ENCODE data around the gene SDC4. TPM values are rescaled to one million over a fixed set of nuclear protein-coding genes. Genes with fewer than 3 reads are reported as not detected.

The SDC4 gene
- total RNA-seq, 1 experiment from 2014 or later: not detected

GRCh38 chr20:45377269-45377668, 29.0 kb upstream of the SDC4 start:
- Histone ChIP-seq H3K9me3 (ENCODE audit: low read length) (no peaks in the 10 kb centered on the region), H3K4me1 (ENCODE audit: low read length) (peaks cover 13% of the 10 kb centered on the region), H3K79me2 (ENCODE audit: low read length) (no peaks in the 10 kb centered on the region), H3K4me2 (ENCODE audit: low read depth, low read length, poor library complexity, severe bottlenecking) (no peak overlapping the region), H3K27ac (ENCODE audit: low read length) (no peak overlapping the region), H2AFZ (ENCODE audit: low read length) (no peak overlapping the region), H3K27me3 (ENCODE audit: low read length) (no peaks in the 10 kb centered on the region), H3K9ac (ENCODE audit: low read length) (no peak overlapping the region), H3K4me3 (ENCODE audit: low read length) (no peak overlapping the region), H3K9me2 (replicated peaks; ENCODE audit: insufficient read depth, low read length) (no peaks in the 10 kb centered on the region), H4K20me1 (ENCODE audit: insufficient read depth, low read depth, low read length) (peaks cover 19% of the 10 kb centered on the region; the same call in 1 of the 2 replicates), H3K36me3 (ENCODE audit: insufficient read depth, low read length) (no peaks in the 10 kb centered on the region)
- no peak for DNase-seq

DNA sequence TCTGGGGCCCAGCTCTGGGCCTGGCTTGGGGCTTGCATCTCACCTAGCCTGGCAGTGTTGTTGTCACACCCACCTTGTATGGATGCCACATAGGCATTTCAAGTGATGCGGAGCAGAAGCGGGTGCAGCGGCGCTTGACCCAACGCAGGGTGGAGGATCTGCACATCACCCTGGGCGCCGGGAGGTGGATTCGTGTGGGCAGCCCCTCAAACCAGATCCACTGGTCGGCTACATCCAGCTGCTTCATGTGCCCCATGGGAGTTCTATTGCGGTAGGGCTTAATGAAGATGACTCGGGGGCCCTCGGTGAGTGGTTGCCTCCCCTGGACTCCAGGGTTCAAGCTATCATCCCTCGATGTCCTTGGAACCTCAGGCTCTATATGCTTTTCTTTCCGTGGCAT, 26.7 kb upstream of the SDC4 start:
- H3K4me1 ChIP-seq (ENCODE audit: low read length): peaks cover 13% of the 10 kb centered on the region
- H3K79me2 ChIP-seq (ENCODE audit: low read length): no peaks in the 10 kb centered on the region

DNA sequence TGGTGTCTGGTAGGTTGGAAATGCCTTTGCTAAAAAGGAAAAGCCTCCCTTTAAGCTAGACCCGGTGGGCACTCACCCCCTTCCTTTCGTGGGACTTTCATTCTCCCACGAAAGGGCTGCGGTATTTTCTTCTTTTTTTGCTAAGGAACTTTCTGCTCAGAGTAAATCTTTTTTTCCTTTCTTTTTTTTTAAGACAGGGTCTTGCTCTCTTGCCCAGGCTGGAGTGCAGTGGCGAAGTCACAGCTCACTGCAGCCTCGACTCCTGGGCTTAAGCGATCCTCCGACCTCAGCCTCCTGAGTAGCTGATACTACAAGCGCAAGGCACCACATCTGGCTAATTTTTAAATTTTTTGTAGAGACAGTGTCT, 25.9 kb upstream of the SDC4 start:
- no peak for DNase-seq
- Histone ChIP-seq H3K4me3 (ENCODE audit: low read length) (no peak overlapping the region), H4K20me1 (ENCODE audit: insufficient read depth, low read depth, low read length) (peaks cover 40% of the 10 kb centered on the region; the same call in 1 of the 2 replicates)

More for the DNA sequence above, 26.7 kb upstream of the SDC4 start:
- H3K9me3 ChIP-seq (ENCODE audit: low read length): no peaks in the 10 kb centered on the region
- H2AFZ ChIP-seq (ENCODE audit: low read length): no peak overlapping the region
- no peak overlapping the region for H3K4me3 ChIP-seq (ENCODE audit: low read length)
- H3K9ac ChIP-seq (ENCODE audit: low read length): no peak overlapping the region
- no peak overlapping the region for H3K4me2 ChIP-seq (ENCODE audit: low read depth, low read length, poor library complexity, severe bottlenecking)
- no peak for DNase-seq
- H3K27me3 ChIP-seq (ENCODE audit: low read length): no peaks in the 10 kb centered on the region
- peaks cover 37% of the 10 kb centered on the region; the same call in 1 of the 2 replicates for H4K20me1 ChIP-seq (ENCODE audit: insufficient read depth, low read depth, low read length)
- no peak overlapping the region for H3K27ac ChIP-seq (ENCODE audit: low read length)
- no peaks in the 10 kb centered on the region for H3K36me3 ChIP-seq (ENCODE audit: insufficient read depth, low read length)
- H3K9me2 ChIP-seq (replicated peaks; ENCODE audit: insufficient read depth, low read length): no peaks in the 10 kb centered on the region

GRCh38 chr20:45373353-45374100, 25.3 kb upstream of the SDC4 start:
- no peaks in the 10 kb centered on the region for H3K9me2 ChIP-seq (replicated peaks; ENCODE audit: insufficient read depth, low read length)
- DNase-seq: peak; percentile 94
- H3K9me3 ChIP-seq (ENCODE audit: low read length): no peaks in the 10 kb centered on the region
- H3K4me2 ChIP-seq (ENCODE audit: low read depth, low read length, poor library complexity, severe bottlenecking): peak overlapping the region; percentile 68
- no peaks in the 10 kb centered on the region for H3K79me2 ChIP-seq (ENCODE audit: low read length)
- no peak overlapping the region for H3K27ac ChIP-seq (ENCODE audit: low read length)
- H3K4me1 ChIP-seq (ENCODE audit: low read length): peaks cover 23% of the 10 kb centered on the region
- H3K4me3 ChIP-seq (ENCODE audit: low read length): peak overlapping the region; percentile 53
- H3K36me3 ChIP-seq (ENCODE audit: insufficient read depth, low read length): no peaks in the 10 kb centered on the region
- no peaks in the 10 kb centered on the region for H3K27me3 ChIP-seq (ENCODE audit: low read length)
- peak overlapping the region; percentile 40; the same call in 1 of the 2 replicates for H3K9ac ChIP-seq (ENCODE audit: low read length)
- peak overlapping the region; percentile 42; the same call in 1 of the 2 replicates for H2AFZ ChIP-seq (ENCODE audit: low read length)
- peaks cover 44% of the 10 kb centered on the region; the same call in 1 of the 2 replicates for H4K20me1 ChIP-seq (ENCODE audit: insufficient read depth, low read depth, low read length)

More for the DNA sequence above, 25.9 kb upstream of the SDC4 start:
- H3K27ac ChIP-seq (ENCODE audit: low read length): no peak overlapping the region
- no peak overlapping the region for H2AFZ ChIP-seq (ENCODE audit: low read length)
- H3K4me2 ChIP-seq (ENCODE audit: low read depth, low read length, poor library complexity, severe bottlenecking): peak overlapping the region; percentile 68
- no peaks in the 10 kb centered on the region for H3K9me2 ChIP-seq (replicated peaks; ENCODE audit: insufficient read depth, low read length)
- no peaks in the 10 kb centered on the region for H3K36me3 ChIP-seq (ENCODE audit: insufficient read depth, low read length)
- no peaks in the 10 kb centered on the region for H3K9me3 ChIP-seq (ENCODE audit: low read length)
- peaks cover 18% of the 10 kb centered on the region for H3K4me1 ChIP-seq (ENCODE audit: low read length)
- H3K79me2 ChIP-seq (ENCODE audit: low read length): no peaks in the 10 kb centered on the region
- H3K9ac ChIP-seq (ENCODE audit: low read length): no peak overlapping the region
- no peaks in the 10 kb centered on the region for H3K27me3 ChIP-seq (ENCODE audit: low read length)

- Histone ChIP-seq H4K20me1 (ENCODE audit: insufficient read depth, low read depth, low read length) (peaks cover 40% of the 10 kb centered on the region; the same call in 1 of the 2 replicates), H3K27ac (ENCODE audit: low read length) (no peak overlapping the region), H3K4me2 (ENCODE audit: low read depth, low read length, poor library complexity, severe bottlenecking) (no peak overlapping the region), H3K9ac (ENCODE audit: low read length) (no peak overlapping the region), H3K4me3 (ENCODE audit: low read length) (no peak overlapping the region), H2AFZ (ENCODE audit: low read length) (no peak overlapping the region), H3K4me1 (ENCODE audit: low read length) (peaks cover 26% of the 10 kb centered on the region), H3K27me3 (ENCODE audit: low read length) (no peaks in the 10 kb centered on the region), H3K9me3 (ENCODE audit: low read length) (no peaks in the 10 kb centered on the region), H3K9me2 (replicated peaks; ENCODE audit: insufficient read depth, low read length) (no peaks in the 10 kb centered on the region), H3K79me2 (ENCODE audit: low read length) (no peaks in the 10 kb centered on the region), H3K36me3 (ENCODE audit: insufficient read depth, low read length) (no peaks in the 10 kb centered on the region)
- DNase-seq: no peak
These were observed 24.6 kb upstream of the SDC4 start for GRCh38 chr20:45372646-45373352.

GRCh38 chr20:45372241-45372640, 24.0 kb upstream of the SDC4 start:
- Histone ChIP-seq H3K4me2 (ENCODE audit: low read depth, low read length, poor library complexity, severe bottlenecking) (no peak overlapping the region), H2AFZ (ENCODE audit: low read length) (no peak overlapping the region)

GRCh38 chr20:45370571-45371160, 22.4 kb upstream of the SDC4 start:
- Histone ChIP-seq H3K9ac (ENCODE audit: low read length) (no peak overlapping the region), H3K4me3 (ENCODE audit: low read length) (no peak overlapping the region), H3K27ac (ENCODE audit: low read length) (no peak overlapping the region), H3K9me2 (replicated peaks; ENCODE audit: insufficient read depth, low read length) (no peaks in the 10 kb centered on the region), H3K36me3 (ENCODE audit: insufficient read depth, low read length) (no peaks in the 10 kb centered on the region; the same call in 1 of the 2 replicates), H3K9me3 (ENCODE audit: low read length) (no peaks in the 10 kb centered on the region), H3K79me2 (ENCODE audit: low read length) (no peaks in the 10 kb centered on the region), H2AFZ (ENCODE audit: low read length) (no peak overlapping the region), H3K27me3 (ENCODE audit: low read length) (no peaks in the 10 kb centered on the region), H3K4me2 (ENCODE audit: low read depth, low read length, poor library complexity, severe bottlenecking) (no peak overlapping the region), H4K20me1 (ENCODE audit: insufficient read depth, low read depth, low read length) (peaks cover 60% of the 10 kb centered on the region), H3K4me1 (ENCODE audit: low read length) (peaks cover 39% of the 10 kb centered on the region)
- no peak for DNase-seq

More at GRCh38 chr20:45372241-45372640, 24.0 kb upstream of the SDC4 start:
- Histone ChIP-seq H3K9me2 (replicated peaks; ENCODE audit: insufficient read depth, low read length) (no peaks in the 10 kb centered on the region), H3K36me3 (ENCODE audit: insufficient read depth, low read length) (no peaks in the 10 kb centered on the region), H3K79me2 (ENCODE audit: low read length) (no peaks in the 10 kb centered on the region), H3K27ac (ENCODE audit: low read length) (no peak overlapping the region), H3K4me3 (ENCODE audit: low read length) (no peak overlapping the region), H3K27me3 (ENCODE audit: low read length) (no peaks in the 10 kb centered on the region), H3K4me1 (ENCODE audit: low read length) (peaks cover 31% of the 10 kb centered on the region), H3K9ac (ENCODE audit: low read length) (no peak overlapping the region), H4K20me1 (ENCODE audit: insufficient read depth, low read depth, low read length) (peaks cover 45% of the 10 kb centered on the region; the same call in 1 of the 2 replicates), H3K9me3 (ENCODE audit: low read length) (no peaks in the 10 kb centered on the region)
- DNase-seq: no peak

Data from Karpas-422 (cell line).